GM18951 (cell line): ENCODE results near the gene PAIP2.
"Not testable (repeated sequence)": the region's sequence is repeated elsewhere in the genome, so short reads cannot be mapped to it uniquely, and the experiment has no call there.

Source experiments
- POLR2A ChIP-seq: IDR thresholded peaks from 4 replicates; pipeline ENCODE4 v1.6.1; 2011; ENCODE audit warnings: mild to moderate bottlenecking; ENCODE audit not compliant: insufficient read length, insufficient read depth; ENCODE audit errors: extremely low read depth
- in situ Hi-C: fragments of 300-500 bp; cut with MboI; formaldehyde crosslinking; loops from one replicate; pipeline ENCODE4 v1.12.0; 2022; ENCODE audit warnings: low sequenced_read_pairs, mixed read lengths, inconsistent platforms; ENCODE audit not compliant: unreplicated experiment

Gene PAIP2

GRCh38 chr5:139304391-139305324 lies 37.0 kb upstream of the PAIP2 start:
- no peak for TF ChIP-seq POLR2A
- in situ Hi-C loops = no loop called here

GRCh38 chr5:139306197-139306596 lies 35.5 kb upstream of the PAIP2 start:
- in situ Hi-C loops = no loop called here
- TF ChIP-seq POLR2A = no peak

- no peak for TF ChIP-seq POLR2A
- in situ Hi-C loops = no loop called here
These were observed 34.9 kb upstream of the PAIP2 start for GRCh38 chr5:139306628-139307379.

GRCh38 chr5:139308797-139309196 lies 32.9 kb upstream of the PAIP2 start:
- in situ Hi-C loops = no loop called here
- TF ChIP-seq POLR2A = no peak

GRCh38 chr5:139310715-139311186 lies 30.9 kb upstream of the PAIP2 start:
- in situ Hi-C loops = not testable (repeated sequence)

- no peak for TF ChIP-seq POLR2A
- in situ Hi-C loops = no loop called here
These were observed 29.6 kb upstream of the PAIP2 start for GRCh38 chr5:139312075-139312474.

- TF ChIP-seq POLR2A = no peak
- in situ Hi-C loops = no loop called here
These were observed 27.4 kb upstream of the PAIP2 start for GRCh38 chr5:139314276-139314675.

- no peak for TF ChIP-seq POLR2A
- in situ Hi-C loops = no loop called here
These were observed 26.5 kb upstream of the PAIP2 start for GRCh38 chr5:139315056-139315615.

GRCh38 chr5:139335811-139336210 lies 5.8 kb upstream of the PAIP2 start:
- in situ Hi-C loops = no loop called here
- TF ChIP-seq POLR2A = no peak

GRCh38 chr5:139340051-139340450 lies 1.6 kb upstream of the PAIP2 start:
- in situ Hi-C loops = no loop called here
- TF ChIP-seq POLR2A = no peak

- in situ Hi-C loops = no loop called here
- TF ChIP-seq POLR2A = no peak
These were observed 416 bp upstream of the PAIP2 start for GRCh38 chr5:139341187-139341688.

- TF ChIP-seq POLR2A = no peak
- in situ Hi-C loops = no loop called here
These were observed 719 bp downstream of the PAIP2 start for GRCh38 chr5:139342423-139342723.

- TF ChIP-seq POLR2A = no peak
- in situ Hi-C loops = no loop called here
These were observed 1.8 kb downstream of the PAIP2 start for GRCh38 chr5:139343476-139343875.
